Measurements from ENCODE around the gene TMEFF1. TPM values are rescaled to one million over a fixed set of nuclear protein-coding genes. Genes with fewer than 3 reads are reported as not detected.

Gene TMEFF1
- total RNA-seq, 1 experiment from 2014 or later = 1.7 TPM

GRCh38 chr9:100589582-100589981, 116.6 kb downstream of the TMEFF1 start:
- peaks cover 5% of the 10 kb centered on the region for H3K36me3 Mint-ChIP-seq (ENCODE audit: insufficient read depth, unreplicated experiment)
- H3K9me3 Mint-ChIP-seq (ENCODE audit: low read depth, unreplicated experiment) = no peaks in the 10 kb centered on the region
- intact Hi-C loops (cut with micrococcal nuclease; ENCODE audit: unreplicated experiment) = loop anchor here (5.0 kb wide), 1 partner anchor 162 kb away; the partner anchor contains the start of gene MSANTD3
- BruUV-seq (replicated peaks) = no TSS peak
- H3K4me3 Mint-ChIP-seq (ENCODE audit: low read depth, unreplicated experiment) = no peak overlapping the region
- no peaks in the 10 kb centered on the region for H3K27me3 Mint-ChIP-seq (ENCODE audit: unreplicated experiment)
- no peak for TF ChIP-seq CTCF (IDR thresholded peaks at IDR 0.05; ENCODE audit: unreplicated experiment)
- peaks cover 8% of the 10 kb centered on the region for H3K4me1 Mint-ChIP-seq (ENCODE audit: low read depth, unreplicated experiment)
- CTCF ChIA-PET = no interaction called here
- H3K27ac Mint-ChIP-seq (ENCODE audit: unreplicated experiment) = no peak overlapping the region
- DNase-seq = no peak

- no TSS peak for BruUV-seq (replicated peaks)
- Mint-ChIP-seq H3K4me3 (ENCODE audit: low read depth, unreplicated experiment) (no peak overlapping the region), H3K4me1 (ENCODE audit: low read depth, unreplicated experiment) (peaks cover 8% of the 10 kb centered on the region), H3K36me3 (ENCODE audit: insufficient read depth, unreplicated experiment) (peaks cover 5% of the 10 kb centered on the region), H3K27me3 (ENCODE audit: unreplicated experiment) (no peaks in the 10 kb centered on the region), H3K27ac (ENCODE audit: unreplicated experiment) (no peak overlapping the region), H3K9me3 (ENCODE audit: low read depth, unreplicated experiment) (no peaks in the 10 kb centered on the region)
- no peak for DNase-seq
- intact Hi-C loops (cut with micrococcal nuclease; ENCODE audit: unreplicated experiment) = loop anchor here (10.0 kb wide), 1 partner anchor 236 kb away; the partner anchor contains the start of gene TEX10
- no peak for TF ChIP-seq CTCF (IDR thresholded peaks at IDR 0.05; ENCODE audit: unreplicated experiment)
- CTCF ChIA-PET = no interaction called here
These were observed 117.5 kb downstream of the TMEFF1 start for GRCh38 chr9:100590481-100590880.

GRCh38 chr9:100591139-100591538, 118.2 kb downstream of the TMEFF1 start:
- CTCF ChIA-PET = no interaction called here
- no peak overlapping the region for H3K27ac Mint-ChIP-seq (ENCODE audit: unreplicated experiment)
- H3K27me3 Mint-ChIP-seq (ENCODE audit: unreplicated experiment) = no peaks in the 10 kb centered on the region

GRCh38 chr9:100591639-100592412, 118.9 kb downstream of the TMEFF1 start:
- H3K27me3 Mint-ChIP-seq (ENCODE audit: unreplicated experiment) = no peaks in the 10 kb centered on the region
- CTCF ChIA-PET = no interaction called here
- no TSS peak for BruUV-seq (replicated peaks)
- TF ChIP-seq CTCF (IDR thresholded peaks at IDR 0.05; ENCODE audit: unreplicated experiment) = no peak
- intact Hi-C loops (cut with micrococcal nuclease; ENCODE audit: unreplicated experiment) = loop anchor here (10.0 kb wide), 1 partner anchor 237 kb away; the partner anchor contains the start of gene TEX10
- H3K4me3 Mint-ChIP-seq (ENCODE audit: low read depth, unreplicated experiment) = no peak overlapping the region
- no peak for DNase-seq
- H3K4me1 Mint-ChIP-seq (ENCODE audit: low read depth, unreplicated experiment) = peaks cover 8% of the 10 kb centered on the region
- H3K36me3 Mint-ChIP-seq (ENCODE audit: insufficient read depth, unreplicated experiment) = peaks cover 5% of the 10 kb centered on the region
- no peaks in the 10 kb centered on the region for H3K9me3 Mint-ChIP-seq (ENCODE audit: low read depth, unreplicated experiment)
- no peak overlapping the region for H3K27ac Mint-ChIP-seq (ENCODE audit: unreplicated experiment)

More at GRCh38 chr9:100591139-100591538, 118.2 kb downstream of the TMEFF1 start:
- Mint-ChIP-seq H3K36me3 (ENCODE audit: insufficient read depth, unreplicated experiment) (peaks cover 5% of the 10 kb centered on the region), H3K4me3 (ENCODE audit: low read depth, unreplicated experiment) (no peak overlapping the region), H3K9me3 (ENCODE audit: low read depth, unreplicated experiment) (no peaks in the 10 kb centered on the region), H3K4me1 (ENCODE audit: low read depth, unreplicated experiment) (peaks cover 8% of the 10 kb centered on the region)
- DNase-seq = no peak
- intact Hi-C loops (cut with micrococcal nuclease; ENCODE audit: unreplicated experiment) = loop anchor here (10.0 kb wide), 1 partner anchor 236 kb away; the partner anchor contains the start of gene TEX10
- no peak for TF ChIP-seq CTCF (IDR thresholded peaks at IDR 0.05; ENCODE audit: unreplicated experiment)
- no TSS peak for BruUV-seq (replicated peaks)
